Ammon's horn (tissue), 1 donor: Measurements from ENCODE around the gene ZMYND12.
A peak's percentile ranks its signal among the peaks of the same experiment; 100 is the strongest.

Experiments used
- DNase-seq: peaks from one replicate; pipeline ENCODE4 v3.0.0-alpha.2; 2016; ENCODE audit warnings: low spot score

The ZMYND12 gene

DNA sequence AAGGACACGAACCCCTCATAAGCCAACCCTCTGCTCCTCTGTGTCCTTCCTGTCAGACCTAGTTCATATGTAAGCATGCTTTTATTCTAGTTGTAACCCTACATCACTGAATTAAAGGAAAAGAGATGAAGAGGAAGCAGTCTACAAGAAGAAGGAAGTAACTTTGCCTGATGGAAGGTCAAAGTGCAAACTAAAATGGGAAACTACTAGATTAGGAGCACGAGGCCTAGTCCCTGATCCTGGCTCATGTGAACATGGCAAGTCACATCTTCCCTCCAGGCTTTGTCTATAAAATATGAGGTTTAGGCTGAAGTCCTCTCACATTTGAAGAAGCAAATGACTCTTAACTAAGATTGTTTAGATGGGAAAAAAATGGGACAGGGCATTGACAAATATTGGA lies 13.2 kb downstream of the ZMYND12 start:
- no peak for DNase-seq

- DNase-seq = no peak
These were observed 15.9 kb downstream of the ZMYND12 start for GRCh38 chr1:42439940-42440339.

DNA sequence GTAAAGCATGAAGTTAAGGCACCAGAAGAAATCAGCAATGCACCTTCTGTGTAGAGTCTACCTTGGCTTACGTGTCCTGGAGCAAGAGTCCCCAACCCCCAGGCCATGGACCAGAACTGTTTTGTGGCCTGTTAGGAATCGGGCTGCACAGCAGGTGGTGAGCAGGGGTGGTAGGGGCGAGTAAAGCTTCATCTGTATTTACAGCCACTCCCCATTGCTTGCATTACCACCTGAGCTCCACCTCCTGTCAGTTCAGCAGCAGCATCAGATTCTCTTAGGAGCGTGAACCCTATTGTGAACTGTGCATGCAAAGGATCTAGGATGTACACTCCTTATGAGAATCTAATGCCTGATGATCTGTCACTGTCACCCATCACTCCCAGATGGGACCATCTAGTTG lies 21.5 kb downstream of the ZMYND12 start:
- no peak for DNase-seq

DNA sequence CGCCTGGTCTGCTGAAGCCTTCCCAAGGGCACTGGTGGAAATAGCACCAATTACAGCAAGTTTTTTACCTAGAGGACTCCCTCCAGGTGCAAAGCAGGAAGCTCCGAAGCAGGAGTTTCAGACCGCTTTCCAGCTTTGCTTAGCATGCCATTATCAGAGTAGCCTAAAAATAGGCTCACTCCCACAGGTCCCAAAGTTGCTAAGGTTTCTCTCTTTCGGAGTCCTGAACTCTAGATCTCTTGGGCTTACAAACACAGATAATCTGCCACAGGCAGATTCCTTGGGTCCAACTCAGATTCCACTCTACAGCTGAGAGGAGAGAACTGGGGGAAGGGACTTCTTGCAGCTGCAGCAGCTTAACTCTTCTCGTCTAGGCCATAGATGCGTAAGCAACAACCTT lies 22.5 kb downstream of the ZMYND12 start:
- no peak for DNase-seq

DNA sequence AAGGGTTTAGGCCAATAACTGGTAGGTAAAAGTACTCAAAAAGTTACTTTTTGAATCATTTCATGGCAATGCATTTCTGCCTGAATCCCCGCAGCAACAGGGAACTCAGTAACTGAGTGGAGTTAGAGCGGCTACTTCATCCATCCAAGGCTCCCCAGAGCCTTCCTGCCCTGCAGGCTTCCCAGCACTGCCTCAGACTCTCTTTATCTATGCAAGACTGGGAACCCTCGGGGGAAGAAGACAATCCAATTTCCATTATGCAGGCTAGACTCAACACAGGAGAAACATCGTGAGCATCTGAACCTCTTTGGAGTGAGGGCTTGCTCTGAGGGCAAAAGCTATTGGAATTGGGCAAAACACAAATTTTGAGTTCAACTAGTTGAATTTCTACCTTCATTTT lies 23.1 kb downstream of the ZMYND12 start:
- no peak for DNase-seq

DNA sequence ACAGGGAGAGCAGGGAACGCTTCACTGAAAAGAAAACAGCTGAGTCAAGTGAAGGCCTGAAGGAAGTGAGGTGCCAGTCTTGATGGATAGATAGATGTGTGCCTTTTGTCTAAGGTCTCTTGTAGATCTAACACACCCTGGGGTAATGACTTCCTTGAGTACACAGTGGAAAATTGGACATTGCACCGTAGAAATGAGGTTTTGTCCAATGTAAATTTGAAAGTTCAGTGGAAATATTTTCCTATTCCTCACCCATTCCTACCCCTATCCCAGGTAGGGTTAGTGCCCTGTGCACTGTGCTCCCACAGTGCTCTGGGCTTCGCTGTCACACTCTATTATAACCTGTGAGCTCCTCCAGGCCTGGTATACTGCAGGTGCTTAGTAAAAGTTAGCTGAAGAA lies 24.3 kb downstream of the ZMYND12 start:
- no peak for DNase-seq

DNA sequence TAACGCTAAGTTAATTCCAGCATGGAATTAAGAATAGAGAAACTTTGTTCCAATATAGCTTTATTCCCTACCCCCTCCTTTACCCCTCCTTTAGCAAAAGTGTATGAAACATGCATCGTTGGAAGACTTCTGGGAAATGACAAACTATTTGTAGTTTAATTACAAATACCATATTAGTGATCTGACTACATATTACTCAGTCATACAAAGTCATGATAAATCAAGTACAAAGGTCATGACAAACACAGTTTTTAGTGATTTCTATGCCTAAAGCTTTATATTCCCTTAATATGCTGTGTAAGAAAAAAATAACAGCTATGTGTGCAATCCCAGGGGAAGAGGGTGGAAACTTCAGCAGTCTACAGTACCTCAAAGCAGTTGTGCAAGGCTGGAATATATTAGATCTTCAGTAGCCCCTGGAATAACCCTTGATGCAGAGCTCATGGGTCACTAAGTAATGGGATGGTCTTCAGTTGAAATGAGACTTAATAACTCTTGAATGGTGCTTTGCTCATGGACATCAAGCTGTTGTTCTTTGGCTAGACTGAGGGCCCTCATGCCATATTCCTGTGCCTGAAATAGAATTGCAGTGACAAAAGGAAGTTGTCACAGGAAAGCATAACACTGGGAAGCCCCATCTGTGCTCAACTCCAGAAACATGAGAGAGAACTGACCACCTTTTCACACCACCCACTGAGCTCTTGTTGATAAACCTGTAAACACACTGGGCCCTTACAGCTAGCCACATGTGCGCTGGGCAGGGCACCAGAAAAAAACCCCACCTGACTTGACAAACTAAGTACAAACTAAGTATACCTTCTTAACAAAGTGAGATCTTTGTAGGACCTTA lies 25.3 kb downstream of the ZMYND12 start:
- no peak for DNase-seq

- DNase-seq = no peak
These were observed 26.2 kb downstream of the ZMYND12 start for GRCh38 chr1:42429603-42430002.

DNA sequence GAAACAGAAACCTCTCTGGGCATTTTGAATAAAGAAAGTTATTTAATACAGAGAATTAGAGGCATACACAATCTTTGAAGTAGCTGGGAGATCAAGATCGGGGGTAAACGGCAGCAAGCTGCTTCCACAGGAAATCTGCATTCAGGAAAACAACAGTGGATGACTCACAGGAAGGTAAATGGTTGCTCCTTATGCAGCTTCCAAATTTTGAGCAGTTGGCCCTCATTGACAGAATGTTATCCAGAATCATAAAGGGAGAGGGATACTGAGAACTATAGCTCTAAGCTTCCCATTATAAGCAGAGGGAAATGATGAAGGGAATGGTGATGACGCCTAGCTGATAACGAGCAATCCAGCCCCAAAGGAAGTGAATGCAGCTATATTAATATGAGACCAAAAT lies 28.6 kb downstream of the ZMYND12 start:
- no peak for DNase-seq

DNA sequence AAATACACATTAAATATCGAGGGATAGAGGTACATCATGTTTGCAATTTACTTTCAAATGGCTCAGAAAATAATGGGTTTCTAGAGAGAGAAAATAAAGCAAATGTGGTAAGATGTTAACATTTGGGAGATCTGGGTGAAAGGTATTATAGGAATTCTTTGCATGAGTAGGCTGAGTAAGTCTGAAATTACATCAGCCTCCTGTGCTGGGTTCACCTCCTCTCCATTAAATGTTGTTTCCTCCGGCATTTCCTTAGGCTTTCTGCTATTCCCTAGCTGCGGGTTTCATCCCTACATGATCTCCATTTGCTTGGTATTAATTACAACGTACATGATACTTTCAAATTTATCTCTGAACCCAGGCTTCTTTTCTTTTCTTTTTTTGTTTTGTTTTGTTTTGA lies 31.6 kb downstream of the ZMYND12 start:
- no peak for DNase-seq

- DNase-seq = no peak
These were observed 32.1 kb downstream of the ZMYND12 start for GRCh38 chr1:42423681-42424080.

- DNase-seq = peak; percentile 34
These were observed 33.1 kb downstream of the ZMYND12 start for GRCh38 chr1:42422737-42423136.

GRCh38 chr1:42420911-42421585 lies 34.8 kb downstream of the ZMYND12 start:
- peak; percentile 77 for DNase-seq

- DNase-seq = peak; percentile 56
These were observed 35.7 kb downstream of the ZMYND12 start for GRCh38 chr1:42420121-42420520.

- DNase-seq = peak; percentile 5
These were observed 36.5 kb downstream of the ZMYND12 start for GRCh38 chr1:42419126-42419821.

DNA sequence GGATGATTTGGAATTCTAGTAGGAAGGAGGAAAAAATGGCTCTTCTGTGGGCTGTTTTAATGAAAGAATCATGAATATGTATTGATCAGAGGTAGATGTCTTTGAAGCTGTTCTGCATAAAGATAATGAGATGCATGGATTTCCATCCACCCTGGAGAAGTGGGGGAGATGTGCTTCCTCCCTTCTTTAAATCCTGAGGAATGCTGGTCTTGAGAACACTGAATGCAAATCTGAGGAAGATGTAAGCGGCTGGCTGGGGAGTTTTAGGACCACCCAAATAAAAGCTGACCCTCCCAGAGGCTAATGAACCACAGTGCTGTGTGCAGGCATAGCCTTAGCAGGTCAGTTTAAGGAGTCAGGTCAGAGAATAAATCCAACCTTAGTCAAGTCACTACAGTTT lies 37.3 kb downstream of the ZMYND12 start:
- DNase-seq = no peak

- DNase-seq = no peak
These were observed 38.7 kb downstream of the ZMYND12 start for GRCh38 chr1:42417166-42417565.

DNA sequence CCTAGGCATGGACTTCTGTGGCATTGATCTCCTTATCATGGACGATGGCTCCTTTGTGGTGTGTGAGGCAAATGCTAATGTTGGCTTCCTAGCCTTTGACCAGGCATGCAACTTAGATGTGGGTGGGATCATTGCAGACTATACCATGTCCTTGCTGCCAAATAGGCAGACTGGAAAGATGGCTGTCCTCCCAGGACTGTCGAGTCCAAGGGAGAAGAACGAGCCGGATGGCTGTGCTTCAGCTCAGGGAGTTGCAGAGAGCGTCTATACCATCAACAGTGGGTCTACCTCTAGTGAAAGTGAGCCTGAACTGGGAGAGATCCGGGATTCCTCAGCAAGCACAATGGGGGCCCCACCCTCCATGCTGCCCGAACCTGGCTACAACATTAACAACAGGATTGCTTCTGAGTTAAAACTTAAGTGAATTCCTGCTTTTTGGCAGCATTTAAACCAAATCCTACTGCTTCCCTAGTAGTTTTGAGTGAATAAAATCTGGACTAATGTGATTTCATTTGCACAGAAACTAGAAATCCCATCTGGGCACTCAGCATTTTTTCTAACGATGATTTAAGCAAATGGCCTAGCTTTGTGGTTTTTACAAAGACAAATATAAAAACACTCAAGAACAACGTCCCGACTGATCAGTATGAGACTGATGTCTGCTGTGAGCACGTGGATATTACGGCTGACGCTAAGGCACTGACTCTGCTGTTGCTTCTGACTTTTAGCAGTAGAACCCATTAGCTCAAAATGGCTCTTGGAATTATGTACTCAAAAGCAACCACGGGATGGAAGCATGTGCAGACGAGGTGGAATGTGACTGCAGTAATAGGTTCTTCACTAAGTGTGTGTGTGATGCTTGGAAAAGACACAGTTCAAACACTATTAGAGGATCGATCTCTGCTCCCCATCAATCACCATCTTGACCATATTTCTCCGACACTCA lies 41.0 kb downstream of the ZMYND12 start:
- DNase-seq = no peak

DNA sequence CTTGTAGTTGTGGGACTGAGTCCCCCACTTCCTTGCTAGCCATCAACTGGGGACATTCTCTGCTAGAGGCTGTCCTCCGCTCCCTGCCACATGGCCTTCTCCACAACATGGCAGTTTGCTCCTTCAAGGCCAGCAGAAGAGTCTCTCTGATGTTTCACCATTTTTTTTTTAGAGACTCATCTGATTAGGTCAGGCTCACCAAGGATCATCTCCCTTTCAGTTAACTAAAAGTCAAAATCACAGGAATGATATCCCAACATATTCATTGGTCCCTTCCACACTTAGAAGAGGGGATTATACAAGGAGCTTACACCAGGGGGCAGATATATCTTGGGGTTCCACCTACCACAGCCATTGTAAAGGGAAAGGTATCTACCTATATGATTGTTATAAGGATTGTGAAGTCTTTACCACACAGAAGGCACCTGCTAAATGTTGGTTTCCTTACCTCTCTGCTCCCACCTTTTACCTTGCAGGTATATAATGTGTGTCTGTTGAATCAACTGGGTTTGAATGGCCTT lies 51.9 kb downstream of the ZMYND12 start:
- no peak for DNase-seq

- no peak for DNase-seq
These were observed 56.3 kb downstream of the ZMYND12 start for GRCh38 chr1:42399315-42400100.
